ENCODE data around the gene UPK3A.
A peak's percentile ranks its signal among the peaks of the same experiment; 100 is the strongest.
"Not testable (repeated sequence)": the region's sequence is repeated elsewhere in the genome, so short reads cannot be mapped to it uniquely, and the experiment has no call there.

UPK3A gene

GRCh38 chr22:45242778-45243191 lies 42.0 kb upstream of the UPK3A start:
- H3K4me3 ChIP-seq (ENCODE audit: low read length), result no peak overlapping the region
- no peaks in the 10 kb centered on the region for H3K27me3 ChIP-seq (replicated peaks; ENCODE audit: control insufficient read depth, insufficient read depth, low read length)
- H3K9ac ChIP-seq (ENCODE audit: low read length), result no peak overlapping the region
- DNase-seq (ENCODE audit: low read depth), result no peak
- H3K4me1 ChIP-seq (ENCODE audit: control insufficient read depth, insufficient read depth, low read length), result peaks cover 18% of the 10 kb centered on the region
- no peaks in the 10 kb centered on the region for H3K36me3 ChIP-seq (ENCODE audit: control insufficient read depth, insufficient read depth, low read length, severe bottlenecking)
- H3K9me3 ChIP-seq (ENCODE audit: control insufficient read depth, low read length), result no peaks in the 10 kb centered on the region

- Histone ChIP-seq H3K27me3 (replicated peaks; ENCODE audit: control insufficient read depth, insufficient read depth, low read length) (no peaks in the 10 kb centered on the region), H3K4me1 (ENCODE audit: control insufficient read depth, insufficient read depth, low read length) (peaks cover 13% of the 10 kb centered on the region), H3K4me3 (ENCODE audit: low read length) (no peak overlapping the region), H3K36me3 (ENCODE audit: control insufficient read depth, insufficient read depth, low read length, severe bottlenecking) (no peaks in the 10 kb centered on the region), H3K9ac (ENCODE audit: low read length) (no peak overlapping the region), H3K9me3 (ENCODE audit: control insufficient read depth, low read length) (no peaks in the 10 kb centered on the region)
- no peak for DNase-seq (ENCODE audit: low read depth)
These were observed 39.8 kb upstream of the UPK3A start for GRCh38 chr22:45244916-45245315.

GRCh38 chr22:45246060-45246985 lies 38.4 kb upstream of the UPK3A start:
- DNase-seq (ENCODE audit: low read depth), result peak; percentile 90
- Histone ChIP-seq H3K4me1 (ENCODE audit: control insufficient read depth, insufficient read depth, low read length) (peaks cover 11% of the 10 kb centered on the region), H3K27me3 (replicated peaks; ENCODE audit: control insufficient read depth, insufficient read depth, low read length) (no peaks in the 10 kb centered on the region), H3K36me3 (ENCODE audit: control insufficient read depth, insufficient read depth, low read length, severe bottlenecking) (no peaks in the 10 kb centered on the region), H3K4me3 (ENCODE audit: low read length) (no peak overlapping the region), H3K9ac (ENCODE audit: low read length) (no peak overlapping the region), H3K9me3 (ENCODE audit: control insufficient read depth, low read length) (no peaks in the 10 kb centered on the region)

DNA sequence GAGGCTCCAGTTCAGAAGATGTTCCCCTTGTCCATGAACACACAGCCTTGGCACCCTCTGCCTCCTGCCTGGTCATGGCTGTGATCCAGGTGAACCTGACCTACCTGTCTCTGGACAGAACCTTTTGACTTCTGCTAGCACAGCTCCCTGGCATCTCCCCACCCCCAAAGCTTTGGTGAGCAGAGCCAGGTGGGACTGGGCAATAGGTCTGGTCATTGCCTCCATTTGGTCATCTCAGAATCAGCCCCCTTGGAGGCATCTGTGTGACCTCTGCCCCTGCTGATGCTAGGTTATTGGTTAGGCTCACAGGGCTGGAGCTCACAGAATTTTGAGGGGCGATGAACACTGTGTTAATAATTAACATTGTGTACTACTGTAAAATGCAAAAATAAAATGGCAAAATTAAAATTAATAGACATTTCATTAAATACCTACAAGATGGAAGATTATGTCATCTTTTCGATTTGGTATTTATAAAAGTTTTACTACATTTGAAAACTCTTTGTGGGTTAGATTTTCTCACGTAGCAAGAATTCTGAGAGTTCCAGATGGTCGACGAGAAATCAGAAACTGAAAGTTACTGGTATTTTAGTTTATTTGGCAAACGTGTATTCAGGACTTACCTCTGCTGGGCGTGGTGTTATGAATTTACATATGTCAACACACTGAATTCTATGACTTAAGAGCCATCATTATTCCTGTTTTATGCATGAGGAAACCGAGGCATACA lies 35.8 kb upstream of the UPK3A start:
- H3K4me3 ChIP-seq (ENCODE audit: low read length), result no peak overlapping the region
- no peaks in the 10 kb centered on the region for H3K27me3 ChIP-seq (replicated peaks; ENCODE audit: control insufficient read depth, insufficient read depth, low read length)
- H3K9me3 ChIP-seq (ENCODE audit: control insufficient read depth, low read length), result no peaks in the 10 kb centered on the region
- peaks cover 11% of the 10 kb centered on the region for H3K4me1 ChIP-seq (ENCODE audit: control insufficient read depth, insufficient read depth, low read length)
- no peaks in the 10 kb centered on the region for H3K36me3 ChIP-seq (ENCODE audit: control insufficient read depth, insufficient read depth, low read length, severe bottlenecking)
- no peak for DNase-seq (ENCODE audit: low read depth)
- no peak overlapping the region for H3K9ac ChIP-seq (ENCODE audit: low read length)

GRCh38 chr22:45251825-45252224 lies 32.9 kb upstream of the UPK3A start:
- Histone ChIP-seq H3K36me3 (ENCODE audit: control insufficient read depth, insufficient read depth, low read length, severe bottlenecking) (no peaks in the 10 kb centered on the region), H3K9me3 (ENCODE audit: control insufficient read depth, low read length) (no peaks in the 10 kb centered on the region), H3K4me3 (ENCODE audit: low read length) (no peak overlapping the region), H3K9ac (ENCODE audit: low read length) (no peak overlapping the region), H3K27me3 (replicated peaks; ENCODE audit: control insufficient read depth, insufficient read depth, low read length) (no peaks in the 10 kb centered on the region), H3K4me1 (ENCODE audit: control insufficient read depth, insufficient read depth, low read length) (peaks cover 1% of the 10 kb centered on the region)
- no peak for DNase-seq (ENCODE audit: low read depth)

DNA sequence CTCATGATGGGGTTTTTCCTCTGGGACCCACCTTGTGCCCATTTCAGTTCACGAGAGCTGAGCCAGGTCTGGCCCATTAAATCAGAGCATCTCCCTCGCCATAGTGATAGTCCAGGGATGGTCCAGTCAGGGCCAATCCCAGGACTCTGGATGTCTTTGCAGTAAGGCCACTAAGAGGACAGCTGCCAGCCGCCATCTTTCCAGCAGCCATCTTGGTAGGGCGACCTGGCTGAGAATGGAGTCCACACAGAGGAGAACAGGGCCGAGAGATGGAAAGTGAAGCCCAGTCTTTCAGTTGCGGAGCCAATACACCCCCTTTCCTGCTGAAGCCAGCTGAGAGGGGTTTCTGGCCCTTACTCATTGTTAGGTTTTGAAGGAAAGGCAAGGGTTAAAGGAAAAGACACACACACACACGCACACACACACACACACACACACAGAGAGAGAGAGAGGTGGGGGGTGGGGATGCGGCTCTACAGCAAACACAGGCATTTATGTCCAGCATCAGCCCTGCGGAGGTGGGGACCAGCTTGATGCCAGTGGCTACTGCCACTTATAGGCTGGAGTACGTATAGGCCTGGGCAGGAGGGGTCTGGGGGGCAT lies 31.6 kb upstream of the UPK3A start:
- Histone ChIP-seq H3K4me1 (ENCODE audit: control insufficient read depth, insufficient read depth, low read length) (no peaks in the 10 kb centered on the region), H3K9ac (ENCODE audit: low read length) (no peak overlapping the region), H3K9me3 (ENCODE audit: control insufficient read depth, low read length) (no peaks in the 10 kb centered on the region), H3K36me3 (ENCODE audit: control insufficient read depth, insufficient read depth, low read length, severe bottlenecking) (no peaks in the 10 kb centered on the region), H3K27me3 (replicated peaks; ENCODE audit: control insufficient read depth, insufficient read depth, low read length) (no peaks in the 10 kb centered on the region), H3K4me3 (ENCODE audit: low read length) (no peak overlapping the region)
- no peak for DNase-seq (ENCODE audit: low read depth)

- Histone ChIP-seq H3K4me3 (ENCODE audit: low read length) (no peak overlapping the region), H3K27me3 (replicated peaks; ENCODE audit: control insufficient read depth, insufficient read depth, low read length) (no peaks in the 10 kb centered on the region), H3K9me3 (ENCODE audit: control insufficient read depth, low read length) (no peaks in the 10 kb centered on the region), H3K9ac (ENCODE audit: low read length) (no peak overlapping the region), H3K4me1 (ENCODE audit: control insufficient read depth, insufficient read depth, low read length) (no peaks in the 10 kb centered on the region), H3K36me3 (ENCODE audit: control insufficient read depth, insufficient read depth, low read length, severe bottlenecking) (no peaks in the 10 kb centered on the region)
- no peak for DNase-seq (ENCODE audit: low read depth)
These were observed 30.4 kb upstream of the UPK3A start for GRCh38 chr22:45254388-45254787.

- Histone ChIP-seq H3K27me3 (replicated peaks; ENCODE audit: control insufficient read depth, insufficient read depth, low read length) (no peaks in the 10 kb centered on the region), H3K9me3 (ENCODE audit: control insufficient read depth, low read length) (no peaks in the 10 kb centered on the region), H3K4me1 (ENCODE audit: control insufficient read depth, insufficient read depth, low read length) (no peaks in the 10 kb centered on the region), H3K36me3 (ENCODE audit: control insufficient read depth, insufficient read depth, low read length, severe bottlenecking) (no peaks in the 10 kb centered on the region), H3K9ac (ENCODE audit: low read length) (no peak overlapping the region), H3K4me3 (ENCODE audit: low read length) (no peak overlapping the region)
- no peak for DNase-seq (ENCODE audit: low read depth)
These were observed 29.9 kb upstream of the UPK3A start for GRCh38 chr22:45254789-45255278.

DNA sequence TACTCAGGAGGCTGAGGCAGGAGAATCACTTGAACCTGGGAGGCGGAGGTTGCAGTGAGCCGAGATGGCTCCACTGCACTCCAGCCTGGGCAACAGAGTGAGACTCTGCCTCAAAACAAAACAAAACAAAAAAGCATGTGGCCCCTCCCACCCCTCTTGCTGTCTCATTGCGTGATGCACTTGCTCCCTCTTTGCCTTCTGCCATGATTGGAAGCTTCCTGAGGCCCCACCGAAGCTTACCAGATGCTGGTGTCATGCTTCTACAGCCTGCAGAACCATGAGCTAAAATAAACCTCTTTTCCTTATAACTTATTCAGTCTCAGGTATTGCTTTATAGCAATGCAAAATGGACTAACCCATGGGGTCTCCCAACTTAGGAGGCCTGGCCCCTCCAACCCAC lies 26.8 kb upstream of the UPK3A start:
- H3K9me3 ChIP-seq (ENCODE audit: control insufficient read depth, low read length); H3K4me1 ChIP-seq (ENCODE audit: control insufficient read depth, insufficient read depth, low read length); DNase-seq (ENCODE audit: low read depth); H3K4me3 ChIP-seq (ENCODE audit: low read length); H3K36me3 ChIP-seq (ENCODE audit: control insufficient read depth, insufficient read depth, low read length, severe bottlenecking); H3K9ac ChIP-seq (ENCODE audit: low read length): not testable (repeated sequence)
- H3K27me3 ChIP-seq (replicated peaks; ENCODE audit: control insufficient read depth, insufficient read depth, low read length), result peaks cover 11% of the 10 kb centered on the region

DNA sequence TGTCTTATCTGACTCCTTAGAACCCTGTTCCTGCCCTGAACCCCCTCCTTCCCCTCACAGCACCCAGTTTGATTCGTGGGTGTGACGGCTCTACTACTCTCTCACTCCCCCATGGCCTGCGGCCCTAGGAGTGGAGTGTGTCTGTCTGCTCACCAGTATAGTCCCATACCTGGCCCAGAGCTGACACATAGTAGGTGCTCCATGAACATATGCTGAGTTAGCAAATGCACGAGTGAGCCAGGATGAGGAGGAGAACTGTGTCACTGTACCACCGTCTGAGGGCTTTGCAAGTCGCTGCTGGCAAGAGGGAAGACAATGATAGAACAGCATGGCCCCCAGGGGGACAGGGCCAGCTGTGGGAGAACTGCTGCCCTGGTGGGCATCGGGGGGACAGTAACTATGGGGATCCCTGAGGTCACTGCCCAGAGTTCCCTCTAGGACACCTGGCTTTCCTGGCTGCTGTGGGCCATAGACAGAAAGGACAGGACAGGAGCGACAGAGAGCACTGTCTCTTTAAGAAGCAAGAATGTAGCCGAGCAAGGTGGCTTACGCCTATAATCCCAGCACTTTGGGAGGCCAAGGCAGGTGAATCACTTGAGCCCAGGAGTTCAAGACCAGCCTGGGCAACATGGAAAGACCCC lies 24.9 kb upstream of the UPK3A start:
- Histone ChIP-seq H3K4me3 (ENCODE audit: low read length) (no peak overlapping the region), H3K9me3 (ENCODE audit: control insufficient read depth, low read length) (no peaks in the 10 kb centered on the region), H3K4me1 (ENCODE audit: control insufficient read depth, insufficient read depth, low read length) (peaks cover 11% of the 10 kb centered on the region), H3K27me3 (replicated peaks; ENCODE audit: control insufficient read depth, insufficient read depth, low read length) (peaks cover 11% of the 10 kb centered on the region), H3K9ac (ENCODE audit: low read length) (no peak overlapping the region), H3K36me3 (ENCODE audit: control insufficient read depth, insufficient read depth, low read length, severe bottlenecking) (no peaks in the 10 kb centered on the region)
- no peak for DNase-seq (ENCODE audit: low read depth)

DNA sequence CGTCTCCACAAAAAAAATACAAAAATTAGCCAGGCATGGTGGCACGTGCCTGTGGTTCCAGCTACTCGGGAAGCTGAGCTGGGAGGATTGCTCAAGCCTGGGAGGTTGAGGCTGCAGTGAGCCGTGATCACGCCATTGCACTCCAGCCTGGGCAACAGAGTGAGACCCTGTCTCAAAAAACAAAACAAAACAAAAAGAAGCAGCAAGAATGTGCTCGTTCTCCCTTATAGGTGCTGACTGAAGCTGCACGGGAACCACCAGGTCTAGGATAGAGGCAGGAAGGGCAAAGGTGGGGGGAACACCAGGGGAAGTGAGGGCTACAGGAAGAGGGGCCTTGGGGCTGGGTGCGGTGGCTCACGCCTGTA lies 24.4 kb upstream of the UPK3A start:
- peaks cover 11% of the 10 kb centered on the region for H3K4me1 ChIP-seq (ENCODE audit: control insufficient read depth, insufficient read depth, low read length)
- not testable (repeated sequence) for H3K4me3 ChIP-seq (ENCODE audit: low read length); H3K9me3 ChIP-seq (ENCODE audit: control insufficient read depth, low read length); H3K36me3 ChIP-seq (ENCODE audit: control insufficient read depth, insufficient read depth, low read length, severe bottlenecking); H3K9ac ChIP-seq (ENCODE audit: low read length); DNase-seq (ENCODE audit: low read depth)
- peaks cover 11% of the 10 kb centered on the region for H3K27me3 ChIP-seq (replicated peaks; ENCODE audit: control insufficient read depth, insufficient read depth, low read length)
